Left ventricle myocardium inferior (tissue), 1 donor: ENCODE data around the gene TBCCD1. TPM values are rescaled to one million over a fixed set of nuclear protein-coding genes. Genes with fewer than 3 reads are reported as not detected.

Experiments
- DNase-seq: peaks from one replicate; pipeline ENCODE4 v3.0.0-alpha.2; 2020
- H3K27ac ChIP-seq: fragments of 200-600 bp; replicated peaks from 2 replicates; pipeline ENCODE4 v1.8.0; 2021
- H3K27me3 ChIP-seq: fragments of 200-600 bp; 2 replicates; pipeline ENCODE4 v1.8.0; 2021; ENCODE audit warnings: low read depth
- H3K36me3 ChIP-seq: fragments of 200-600 bp; 2 replicates; pipeline ENCODE4 v1.8.0; 2021
- H3K4me1 ChIP-seq: fragments of 200-600 bp; 2 replicates; pipeline ENCODE4 v1.8.0; 2021
- H3K4me3 ChIP-seq: fragments of 200-600 bp; 2 replicates; pipeline ENCODE4 v1.8.0; 2021; ENCODE audit warnings: mild to moderate bottlenecking, moderate library complexity
- H3K9me3 ChIP-seq: fragments of 200-600 bp; replicated peaks from 2 replicates; pipeline ENCODE4 v1.8.0; 2021
- CTCF ChIP-seq: fragments of 200-600 bp; IDR thresholded peaks from 2 replicates; pipeline ENCODE4 v1.8.0; 2021; ENCODE audit warnings: antibody characterized with exemption, mild to moderate bottlenecking, borderline replicate concordance
- intact Hi-C: fragments of 100-400 bp; cut with micrococcal nuclease; formaldehyde crosslinking; loops from one replicate; pipeline ENCODE4 v1.11.0; 2022
- total RNA-seq: library from RNA; stranded (reverse); fragmentation: NEBNext Ultra II Directional; extraction: Animal tissue kit (Norgen Biotek cat#: 25700); gene quantifications from one replicate; pipeline ENCODE4 v1.2.1, GENCODE V29; 2021
- donor health status: DM: no; HTN: yes; CAD: no; lungs with severe emphysema.

The TBCCD1 gene
- total RNA-seq, 1 donor from 2014 or later = 6.2 TPM

GRCh38 chr3:186598794-186599141 lies 31.6 kb upstream of the TBCCD1 start:
- Histone ChIP-seq H3K27ac (peak overlapping the region; percentile 70), H3K4me3 (no peak overlapping the region), H3K9me3 (no peaks in the 10 kb centered on the region), H3K4me1 (peaks cover 10% of the 10 kb centered on the region), H3K27me3 (no peaks in the 10 kb centered on the region), H3K36me3 (no peaks in the 10 kb centered on the region)
- DNase-seq = no peak
- intact Hi-C loops = no loop called here
- no peak for TF ChIP-seq CTCF

- Histone ChIP-seq H3K4me3 (no peak overlapping the region), H3K4me1 (peaks cover 10% of the 10 kb centered on the region), H3K27me3 (no peaks in the 10 kb centered on the region), H3K27ac (peak overlapping the region; percentile 70), H3K9me3 (no peaks in the 10 kb centered on the region), H3K36me3 (no peaks in the 10 kb centered on the region)
- intact Hi-C loops = no loop called here
- no peak for TF ChIP-seq CTCF
- DNase-seq = peak; percentile 78
These were observed 31.1 kb upstream of the TBCCD1 start for GRCh38 chr3:186598108-186598784.

GRCh38 chr3:186596568-186597287 lies 29.6 kb upstream of the TBCCD1 start:
- Histone ChIP-seq H3K9me3 (no peaks in the 10 kb centered on the region), H3K36me3 (no peaks in the 10 kb centered on the region), H3K4me3 (no peak overlapping the region), H3K27ac (no peak overlapping the region), H3K27me3 (no peaks in the 10 kb centered on the region), H3K4me1 (peaks cover 10% of the 10 kb centered on the region)
- intact Hi-C loops = no loop called here
- no peak for TF ChIP-seq CTCF
- no peak for DNase-seq

- Histone ChIP-seq H3K9me3 (no peaks in the 10 kb centered on the region), H3K4me1 (peaks cover 10% of the 10 kb centered on the region), H3K27ac (no peak overlapping the region), H3K36me3 (no peaks in the 10 kb centered on the region), H3K4me3 (no peak overlapping the region), H3K27me3 (no peaks in the 10 kb centered on the region)
- TF ChIP-seq CTCF = no peak
- no peak for DNase-seq
- intact Hi-C loops = no loop called here
These were observed 27.5 kb upstream of the TBCCD1 start for GRCh38 chr3:186594591-186595113.

GRCh38 chr3:186593862-186594261 lies 26.7 kb upstream of the TBCCD1 start:
- intact Hi-C loops = no loop called here
- DNase-seq = no peak
- Histone ChIP-seq H3K36me3 (no peaks in the 10 kb centered on the region), H3K9me3 (no peaks in the 10 kb centered on the region), H3K4me3 (no peak overlapping the region), H3K27ac (no peak overlapping the region), H3K27me3 (no peaks in the 10 kb centered on the region), H3K4me1 (peaks cover 7% of the 10 kb centered on the region)
- no peak for TF ChIP-seq CTCF
